ENCODE data around the gene SSU72.
"Not testable (repeated sequence)": the region's sequence is repeated elsewhere in the genome, so short reads cannot be mapped to it uniquely, and the experiment has no call there.

GRCh38 chr1:1557688-1558087 lies 17.0 kb downstream of the SSU72 start:
- TF ChIP-seq POLR2A (IDR thresholded peaks at IDR 0.05): not testable (repeated sequence)
- TF ChIP-seq, protein P1, sequence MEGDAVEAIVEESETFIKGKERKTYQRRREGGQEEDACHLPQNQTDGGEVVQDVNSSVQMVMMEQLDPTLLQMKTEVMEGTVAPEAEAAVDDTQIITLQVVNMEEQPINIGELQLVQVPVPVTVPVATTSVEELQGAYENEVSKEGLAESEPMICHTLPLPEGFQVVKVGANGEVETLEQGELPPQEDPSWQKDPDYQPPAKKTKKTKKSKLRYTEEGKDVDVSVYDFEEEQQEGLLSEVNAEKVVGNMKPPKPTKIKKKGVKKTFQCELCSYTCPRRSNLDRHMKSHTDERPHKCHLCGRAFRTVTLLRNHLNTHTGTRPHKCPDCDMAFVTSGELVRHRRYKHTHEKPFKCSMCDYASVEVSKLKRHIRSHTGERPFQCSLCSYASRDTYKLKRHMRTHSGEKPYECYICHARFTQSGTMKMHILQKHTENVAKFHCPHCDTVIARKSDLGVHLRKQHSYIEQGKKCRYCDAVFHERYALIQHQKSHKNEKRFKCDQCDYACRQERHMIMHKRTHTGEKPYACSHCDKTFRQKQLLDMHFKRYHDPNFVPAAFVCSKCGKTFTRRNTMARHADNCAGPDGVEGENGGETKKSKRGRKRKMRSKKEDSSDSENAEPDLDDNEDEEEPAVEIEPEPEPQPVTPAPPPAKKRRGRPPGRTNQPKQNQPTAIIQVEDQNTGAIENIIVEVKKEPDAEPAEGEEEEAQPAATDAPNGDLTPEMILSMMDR (IDR thresholded peaks at IDR 0.05): not testable (repeated sequence)
